SU-DHL-6 (cell line): ENCODE data around the gene RPGRIP1L.

Experiments used
- H2AFZ ChIP-seq: fragments of 200-600 bp; sonication (generic); 2 replicates; pipeline ENCODE4 v1.6.1; 2014; ENCODE audit warnings: low read depth, mild to moderate bottlenecking, moderate library complexity, mixed read lengths, antibody characterized with exemption, low read length; ENCODE audit not compliant: severe bottlenecking
- H3F3A ChIP-seq: fragments of 200-600 bp; shearing (Covaris generic); 2 replicates; pipeline ENCODE4 v1.6.0; 2016; ENCODE audit warnings: antibody characterized with exemption, mild to moderate bottlenecking; ENCODE audit not compliant: insufficient read depth
- H3K27ac ChIP-seq: fragments of 200-600 bp; sonication (generic); 2 replicates; pipeline ENCODE4 v1.5.1; 2016; ENCODE audit warnings: low read depth, mild to moderate bottlenecking, low read length, moderate library complexity, mixed read lengths
- H3K27me3 ChIP-seq: fragments of 200-600 bp; sonication (generic), shearing (Covaris generic); 2 replicates; pipeline ENCODE4 v1.6.0; 2014; ENCODE audit warnings: mild to moderate bottlenecking, low read length
- H3K36me3 ChIP-seq: fragments of 200-600 bp; sonication (generic); 2 replicates; pipeline ENCODE4 v1.6.1; 2014; ENCODE audit warnings: mild to moderate bottlenecking, low read length, mixed read lengths
- H3K4me2 ChIP-seq: fragments of 300-600, 200-600 bp; shearing (Covaris generic), sonication (generic); 2 replicates; pipeline ENCODE4 v1.6.0; 2014; ENCODE audit warnings: low read length, low read depth, mild to moderate bottlenecking; ENCODE audit not compliant: poor library complexity, severe bottlenecking
- H3K4me3 ChIP-seq: fragments of 200-600 bp; sonication (generic); 2 replicates; pipeline ENCODE4 v1.5.1; 2014; ENCODE audit warnings: antibody characterized with exemption, low read length, mild to moderate bottlenecking, mixed read lengths; ENCODE audit not compliant: insufficient read depth, poor library complexity, severe bottlenecking
- H3K79me2 ChIP-seq: fragments of 200-600 bp; sonication (generic); 2 replicates; pipeline ENCODE4 v1.6.1; 2014; ENCODE audit warnings: mild to moderate bottlenecking, low read length, moderate library complexity; ENCODE audit not compliant: insufficient read depth
- H3K9ac ChIP-seq: fragments of 200-600 bp; sonication (generic); 2 replicates; pipeline ENCODE4 v1.7.0; 2014; ENCODE audit warnings: mild to moderate bottlenecking, low read length
- H3K9me2 ChIP-seq: fragments of 200-600 bp; sonication (generic); replicated peaks from 2 replicates; pipeline ENCODE4 v1.6.1; 2014; ENCODE audit warnings: low read length; ENCODE audit not compliant: insufficient read depth
- H3K9me3 ChIP-seq: fragments of 200-600 bp; sonication (generic); 2 replicates; pipeline ENCODE4 v1.6.1; 2014; ENCODE audit warnings: low read length, mixed read lengths; ENCODE audit not compliant: insufficient read depth
- H4K20me1 ChIP-seq: fragments of 200-600 bp; sonication (generic); 2 replicates; pipeline ENCODE4 v1.6.1; 2014; ENCODE audit warnings: low read depth, mild to moderate bottlenecking, antibody characterized with exemption, low read length, moderate library complexity, mixed read lengths
- CTCF ChIP-seq: fragments of 200-600 bp; sonication (generic); IDR thresholded peaks from one replicate; pipeline ENCODE4 v1.5.1; 2017; ENCODE audit warnings: antibody characterized with exemption, mild to moderate bottlenecking, low read length, moderate library complexity; ENCODE audit not compliant: insufficient read depth, poor library complexity, severe bottlenecking
- EZH2phosphoT487 ChIP-seq: fragments of 200-600 bp; sonication (generic), shearing (Covaris generic); conservative IDR thresholded peaks from 2 replicates; pipeline ENCODE4 v1.6.1; 2018; ENCODE audit warnings: mild to moderate bottlenecking, antibody characterized with exemption, low read length, moderate library complexity, mixed read lengths

RPGRIP1L gene

GRCh38 chr16:53601961-53602360, 101.7 kb downstream of the RPGRIP1L start:
- Histone ChIP-seq H3K4me2 (no peak overlapping the region), H3K9me3 (no peaks in the 10 kb centered on the region), H4K20me1 (no peaks in the 10 kb centered on the region), H3K79me2 (no peaks in the 10 kb centered on the region), H3K9me2 (no peaks in the 10 kb centered on the region), H3K27ac (no peak overlapping the region), H3K36me3 (no peaks in the 10 kb centered on the region), H3K4me3 (no peak overlapping the region), H3K9ac (no peak overlapping the region), H3F3A (no peaks in the 10 kb centered on the region), H3K27me3 (no peaks in the 10 kb centered on the region), H2AFZ (no peak overlapping the region)
- no peak for TF ChIP-seq EZH2phosphoT487

- no peak overlapping the region for H3K27ac ChIP-seq
- H3F3A ChIP-seq, result no peaks in the 10 kb centered on the region
- H3K79me2 ChIP-seq, result no peaks in the 10 kb centered on the region
- no peaks in the 10 kb centered on the region for H4K20me1 ChIP-seq
- no peaks in the 10 kb centered on the region for H3K27me3 ChIP-seq
- no peaks in the 10 kb centered on the region for H3K36me3 ChIP-seq
- TF ChIP-seq CTCF (no peak), EZH2phosphoT487 (no peak)
- H3K4me2 ChIP-seq, result no peak overlapping the region
- no peak overlapping the region for H3K9ac ChIP-seq
- H2AFZ ChIP-seq, result no peak overlapping the region
- H3K9me3 ChIP-seq, result no peaks in the 10 kb centered on the region
- no peak overlapping the region for H3K4me3 ChIP-seq
- H3K9me2 ChIP-seq, result no peaks in the 10 kb centered on the region
Observed at GRCh38 chr16:53600616-53601015, 103.0 kb downstream of the RPGRIP1L start.

GRCh38 chr16:53600126-53600525, 103.5 kb downstream of the RPGRIP1L start:
- no peaks in the 10 kb centered on the region for H3K36me3 ChIP-seq
- no peak overlapping the region for H3K9ac ChIP-seq
- H3K4me3 ChIP-seq, result no peak overlapping the region
- no peaks in the 10 kb centered on the region for H3F3A ChIP-seq
- no peaks in the 10 kb centered on the region for H3K9me2 ChIP-seq
- no peak overlapping the region for H3K4me2 ChIP-seq
- H3K27ac ChIP-seq, result no peak overlapping the region
- TF ChIP-seq EZH2phosphoT487 (no peak), CTCF (no peak)
- no peak overlapping the region for H2AFZ ChIP-seq
- H3K27me3 ChIP-seq, result no peaks in the 10 kb centered on the region
- no peaks in the 10 kb centered on the region for H4K20me1 ChIP-seq
- H3K79me2 ChIP-seq, result no peaks in the 10 kb centered on the region
- no peaks in the 10 kb centered on the region for H3K9me3 ChIP-seq

- no peak overlapping the region for H2AFZ ChIP-seq
- no peaks in the 10 kb centered on the region for H3K9me3 ChIP-seq
- no peaks in the 10 kb centered on the region for H3K79me2 ChIP-seq
- no peak overlapping the region for H3K4me3 ChIP-seq
- no peaks in the 10 kb centered on the region for H3F3A ChIP-seq
- no peak overlapping the region for H3K4me2 ChIP-seq
- H3K27ac ChIP-seq, result no peak overlapping the region
- H3K9ac ChIP-seq, result no peak overlapping the region
- no peaks in the 10 kb centered on the region for H3K27me3 ChIP-seq
- TF ChIP-seq CTCF, result no peak
- no peak for TF ChIP-seq EZH2phosphoT487
- no peaks in the 10 kb centered on the region for H3K9me2 ChIP-seq
- H3K36me3 ChIP-seq, result no peaks in the 10 kb centered on the region
- no peaks in the 10 kb centered on the region for H4K20me1 ChIP-seq
Observed at GRCh38 chr16:53599548-53599947, 104.1 kb downstream of the RPGRIP1L start.
